ENCODE data around the gene YOD1.

YOD1 gene

DNA sequence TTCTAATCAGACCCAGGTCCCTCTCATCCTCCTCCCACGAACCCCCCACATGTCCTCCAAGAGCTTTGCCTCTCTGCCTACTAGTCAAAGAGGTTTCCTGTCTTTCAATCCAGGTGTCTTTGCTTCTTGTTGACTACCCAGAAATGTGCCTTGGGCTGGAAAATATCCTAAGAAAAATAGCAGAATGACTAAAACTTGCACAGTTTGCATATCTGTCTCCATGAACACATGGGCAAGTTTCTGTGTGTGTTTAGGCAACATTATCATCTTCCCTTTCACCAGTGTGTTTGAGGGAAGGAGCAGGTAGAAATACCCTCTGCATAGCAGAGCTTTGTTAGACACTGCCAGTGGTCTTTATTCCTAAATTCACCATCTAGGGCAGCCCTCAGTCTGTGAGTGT lies 20.0 kb downstream of the YOD1 start:
- H3K4me3 ChIP-seq (replicated peaks; ENCODE audit: insufficient read depth, low read length), result no peak overlapping the region
- no peak overlapping the region for H3K27ac ChIP-seq (replicated peaks)
- no peaks in the 10 kb centered on the region for H3K27me3 ChIP-seq (ENCODE audit: insufficient read depth, poor library complexity, severe bottlenecking)
- TF ChIP-seq, protein P1, sequence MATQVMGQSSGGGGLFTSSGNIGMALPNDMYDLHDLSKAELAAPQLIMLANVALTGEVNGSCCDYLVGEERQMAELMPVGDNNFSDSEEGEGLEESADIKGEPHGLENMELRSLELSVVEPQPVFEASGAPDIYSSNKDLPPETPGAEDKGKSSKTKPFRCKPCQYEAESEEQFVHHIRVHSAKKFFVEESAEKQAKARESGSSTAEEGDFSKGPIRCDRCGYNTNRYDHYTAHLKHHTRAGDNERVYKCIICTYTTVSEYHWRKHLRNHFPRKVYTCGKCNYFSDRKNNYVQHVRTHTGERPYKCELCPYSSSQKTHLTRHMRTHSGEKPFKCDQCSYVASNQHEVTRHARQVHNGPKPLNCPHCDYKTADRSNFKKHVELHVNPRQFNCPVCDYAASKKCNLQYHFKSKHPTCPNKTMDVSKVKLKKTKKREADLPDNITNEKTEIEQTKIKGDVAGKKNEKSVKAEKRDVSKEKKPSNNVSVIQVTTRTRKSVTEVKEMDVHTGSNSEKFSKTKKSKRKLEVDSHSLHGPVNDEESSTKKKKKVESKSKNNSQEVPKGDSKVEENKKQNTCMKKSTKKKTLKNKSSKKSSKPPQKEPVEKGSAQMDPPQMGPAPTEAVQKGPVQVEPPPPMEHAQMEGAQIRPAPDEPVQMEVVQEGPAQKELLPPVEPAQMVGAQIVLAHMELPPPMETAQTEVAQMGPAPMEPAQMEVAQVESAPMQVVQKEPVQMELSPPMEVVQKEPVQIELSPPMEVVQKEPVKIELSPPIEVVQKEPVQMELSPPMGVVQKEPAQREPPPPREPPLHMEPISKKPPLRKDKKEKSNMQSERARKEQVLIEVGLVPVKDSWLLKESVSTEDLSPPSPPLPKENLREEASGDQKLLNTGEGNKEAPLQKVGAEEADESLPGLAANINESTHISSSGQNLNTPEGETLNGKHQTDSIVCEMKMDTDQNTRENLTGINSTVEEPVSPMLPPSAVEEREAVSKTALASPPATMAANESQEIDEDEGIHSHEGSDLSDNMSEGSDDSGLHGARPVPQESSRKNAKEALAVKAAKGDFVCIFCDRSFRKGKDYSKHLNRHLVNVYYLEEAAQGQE (IDR thresholded peaks at IDR 0.05; ENCODE audit: insufficient replicate concordance, low read depth), result no peak
- TF ChIP-seq POLR2AphosphoS5 (IDR thresholded peaks at IDR 0.05; ENCODE audit: low read depth) (no peak), SPI1 (IDR thresholded peaks at IDR 0.05; ENCODE audit: borderline replicate concordance, low read depth) (no peak), GABPA (IDR thresholded peaks at IDR 0.05; ENCODE audit: low read depth) (no peak)
- TF ChIP-seq, protein P2, sequence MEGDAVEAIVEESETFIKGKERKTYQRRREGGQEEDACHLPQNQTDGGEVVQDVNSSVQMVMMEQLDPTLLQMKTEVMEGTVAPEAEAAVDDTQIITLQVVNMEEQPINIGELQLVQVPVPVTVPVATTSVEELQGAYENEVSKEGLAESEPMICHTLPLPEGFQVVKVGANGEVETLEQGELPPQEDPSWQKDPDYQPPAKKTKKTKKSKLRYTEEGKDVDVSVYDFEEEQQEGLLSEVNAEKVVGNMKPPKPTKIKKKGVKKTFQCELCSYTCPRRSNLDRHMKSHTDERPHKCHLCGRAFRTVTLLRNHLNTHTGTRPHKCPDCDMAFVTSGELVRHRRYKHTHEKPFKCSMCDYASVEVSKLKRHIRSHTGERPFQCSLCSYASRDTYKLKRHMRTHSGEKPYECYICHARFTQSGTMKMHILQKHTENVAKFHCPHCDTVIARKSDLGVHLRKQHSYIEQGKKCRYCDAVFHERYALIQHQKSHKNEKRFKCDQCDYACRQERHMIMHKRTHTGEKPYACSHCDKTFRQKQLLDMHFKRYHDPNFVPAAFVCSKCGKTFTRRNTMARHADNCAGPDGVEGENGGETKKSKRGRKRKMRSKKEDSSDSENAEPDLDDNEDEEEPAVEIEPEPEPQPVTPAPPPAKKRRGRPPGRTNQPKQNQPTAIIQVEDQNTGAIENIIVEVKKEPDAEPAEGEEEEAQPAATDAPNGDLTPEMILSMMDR (IDR thresholded peaks at IDR 0.05; ENCODE audit: insufficient read depth, low read length), result no peak
- DNase-seq (ENCODE audit: low read depth in 1 of 2, low spot score in 1 of 2), result no peak

GRCh38 chr1:207030522-207031009 lies 20.4 kb downstream of the YOD1 start:
- no peak for DNase-seq (ENCODE audit: low read depth in 1 of 2, low spot score in 1 of 2)
- Histone ChIP-seq H3K27ac (replicated peaks) (no peak overlapping the region), H3K4me3 (replicated peaks; ENCODE audit: insufficient read depth, low read length) (no peak overlapping the region), H3K27me3 (ENCODE audit: insufficient read depth, poor library complexity, severe bottlenecking) (no peaks in the 10 kb centered on the region)
- no peak for TF ChIP-seq POLR2AphosphoS5 (IDR thresholded peaks at IDR 0.05; ENCODE audit: low read depth)
- TF ChIP-seq, protein P1 (IDR thresholded peaks at IDR 0.05; ENCODE audit: insufficient replicate concordance, low read depth), result no peak
- no peak for TF ChIP-seq SPI1 (IDR thresholded peaks at IDR 0.05; ENCODE audit: borderline replicate concordance, low read depth)
- TF ChIP-seq GABPA (IDR thresholded peaks at IDR 0.05; ENCODE audit: low read depth), result no peak
- TF ChIP-seq, protein P2 (IDR thresholded peaks at IDR 0.05; ENCODE audit: insufficient read depth, low read length), result no peak

DNA sequence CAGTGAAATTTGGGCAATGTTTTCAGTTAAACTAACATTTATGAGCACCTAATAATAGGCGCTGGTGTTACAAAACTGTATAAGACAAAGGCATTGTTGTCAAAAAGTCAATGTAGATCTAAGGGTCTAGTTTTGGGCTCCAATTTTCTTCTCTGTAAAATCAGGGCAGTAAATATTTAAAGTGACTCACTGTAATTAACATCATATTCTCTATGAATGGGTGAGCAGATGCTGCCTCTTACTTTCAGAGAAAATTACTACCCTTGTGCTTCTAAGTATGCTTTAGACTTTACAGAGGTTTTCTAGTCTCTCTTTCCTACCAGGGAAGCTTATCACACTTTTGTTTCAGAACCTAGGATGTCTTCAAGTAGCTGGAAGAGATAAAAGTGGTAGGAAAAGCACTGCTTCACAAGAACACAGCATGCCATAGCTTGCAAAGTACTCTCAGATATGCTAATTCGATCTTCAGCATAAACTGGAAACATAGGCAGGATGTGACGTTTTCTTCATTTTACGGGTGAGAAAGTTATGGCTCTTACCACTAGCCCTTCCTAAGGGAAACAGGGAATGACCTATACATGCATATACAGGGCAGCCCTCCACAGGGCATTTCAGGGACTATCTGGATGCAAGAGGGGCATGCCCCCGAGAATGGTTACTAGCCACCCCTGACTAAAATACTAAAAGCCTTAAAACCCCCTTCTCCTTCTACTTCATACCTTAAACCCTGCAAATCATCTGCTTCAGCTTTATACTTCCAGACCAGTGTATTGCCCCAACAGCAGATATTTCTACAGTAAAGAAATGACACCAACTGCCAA lies 21.1 kb downstream of the YOD1 start:
- H3K27ac ChIP-seq (replicated peaks), result no peak overlapping the region
- TF ChIP-seq, protein P1 (IDR thresholded peaks at IDR 0.05; ENCODE audit: insufficient replicate concordance, low read depth), result no peak
- TF ChIP-seq, protein P2 (IDR thresholded peaks at IDR 0.05; ENCODE audit: insufficient read depth, low read length), result no peak
- TF ChIP-seq POLR2AphosphoS5 (IDR thresholded peaks at IDR 0.05; ENCODE audit: low read depth), result no peak
- H3K27me3 ChIP-seq (ENCODE audit: insufficient read depth, poor library complexity, severe bottlenecking), result no peaks in the 10 kb centered on the region
- DNase-seq (ENCODE audit: low read depth in 1 of 2, low spot score in 1 of 2), result no peak
- H3K4me3 ChIP-seq (replicated peaks; ENCODE audit: insufficient read depth, low read length), result no peak overlapping the region
